ENCODE data around the gene SPRN.
"Not testable (repeated sequence)": the region's sequence is repeated elsewhere in the genome, so short reads cannot be mapped to it uniquely, and the experiment has no call there.

Gene SPRN

DNA sequence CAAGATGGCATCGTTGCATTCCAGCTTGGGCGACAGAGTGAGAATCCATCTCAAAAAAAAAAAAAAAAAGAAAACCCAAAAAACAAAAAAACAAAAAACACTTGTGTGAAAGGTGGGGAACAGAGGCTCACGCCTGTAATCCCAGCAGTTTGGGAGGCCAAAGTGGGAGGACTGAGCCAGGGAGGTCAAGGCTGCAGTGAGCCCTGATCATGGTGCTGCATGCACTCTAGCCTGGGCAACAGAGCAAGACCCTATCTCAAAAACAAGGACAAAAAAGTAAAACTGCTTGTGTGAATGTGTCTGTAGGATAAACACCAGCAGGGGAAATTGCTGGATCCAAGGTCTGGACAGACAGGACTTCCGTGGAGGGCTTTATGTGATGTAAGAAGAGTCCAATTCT, 40.9 kb downstream of the SPRN start:
- DNase-seq, result no peak

DNA sequence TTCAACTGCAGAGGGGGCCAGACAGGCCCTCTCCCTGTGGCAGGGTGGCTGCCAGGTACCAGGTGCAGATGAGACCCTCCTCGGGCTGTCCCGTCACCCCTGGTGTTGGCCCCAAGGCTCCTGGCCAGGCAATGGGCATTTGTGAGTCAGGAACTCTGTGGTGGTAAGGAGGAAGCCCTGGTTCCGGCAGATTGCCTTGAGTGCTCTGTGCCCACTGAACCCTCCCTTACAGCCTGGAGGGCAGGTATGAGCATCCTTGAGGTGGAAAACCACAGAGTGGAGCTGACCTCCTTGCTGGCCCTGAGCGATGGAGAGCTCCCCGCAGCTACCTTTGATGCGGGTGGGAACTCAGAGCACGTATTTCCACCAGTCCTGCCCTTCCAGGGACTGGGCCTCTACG, 43.4 kb downstream of the SPRN start:
- no peak for DNase-seq

DNA sequence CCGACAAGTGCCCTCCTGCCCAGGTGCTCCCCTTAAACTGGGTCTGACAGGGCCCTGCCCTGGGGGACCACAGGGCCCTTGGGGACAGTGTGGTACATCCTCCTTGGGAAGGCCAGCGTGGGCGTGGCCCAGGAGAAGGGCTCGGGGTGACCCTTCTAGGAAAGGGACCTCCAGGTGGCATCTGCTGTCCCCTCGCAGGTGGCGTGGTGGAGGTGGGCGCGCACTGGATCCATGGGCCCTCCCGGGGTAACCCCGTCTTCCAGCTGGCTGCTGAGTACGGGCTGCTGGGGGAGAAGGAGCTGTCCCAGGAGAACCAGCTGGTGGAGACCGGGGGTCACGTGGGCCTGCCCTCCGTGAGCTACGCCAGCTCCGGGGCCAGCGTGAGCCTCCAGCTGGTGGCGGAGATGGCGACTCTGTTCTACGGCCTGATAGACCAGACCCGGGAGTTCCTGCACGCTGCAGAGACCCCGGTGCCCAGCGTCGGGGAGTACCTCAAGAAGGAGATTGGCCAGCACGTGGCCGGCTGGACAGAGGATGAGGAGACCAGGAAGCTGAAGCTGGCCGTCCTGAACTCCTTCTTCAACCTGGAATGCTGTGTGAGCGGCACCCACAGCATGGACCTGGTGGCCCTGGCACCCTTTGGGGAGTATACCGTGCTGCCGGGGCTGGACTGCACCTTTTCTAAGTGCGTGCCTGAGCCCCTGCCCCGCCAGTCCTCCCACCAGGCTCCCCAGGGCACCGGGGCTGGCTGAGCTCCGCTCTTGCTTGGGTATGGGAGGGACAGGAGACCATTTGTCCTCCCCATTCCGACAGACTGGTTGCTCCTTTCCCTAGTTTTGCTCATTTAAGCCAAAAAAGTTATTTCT, 44.4 kb downstream of the SPRN start:
- no peak for DNase-seq

DNA sequence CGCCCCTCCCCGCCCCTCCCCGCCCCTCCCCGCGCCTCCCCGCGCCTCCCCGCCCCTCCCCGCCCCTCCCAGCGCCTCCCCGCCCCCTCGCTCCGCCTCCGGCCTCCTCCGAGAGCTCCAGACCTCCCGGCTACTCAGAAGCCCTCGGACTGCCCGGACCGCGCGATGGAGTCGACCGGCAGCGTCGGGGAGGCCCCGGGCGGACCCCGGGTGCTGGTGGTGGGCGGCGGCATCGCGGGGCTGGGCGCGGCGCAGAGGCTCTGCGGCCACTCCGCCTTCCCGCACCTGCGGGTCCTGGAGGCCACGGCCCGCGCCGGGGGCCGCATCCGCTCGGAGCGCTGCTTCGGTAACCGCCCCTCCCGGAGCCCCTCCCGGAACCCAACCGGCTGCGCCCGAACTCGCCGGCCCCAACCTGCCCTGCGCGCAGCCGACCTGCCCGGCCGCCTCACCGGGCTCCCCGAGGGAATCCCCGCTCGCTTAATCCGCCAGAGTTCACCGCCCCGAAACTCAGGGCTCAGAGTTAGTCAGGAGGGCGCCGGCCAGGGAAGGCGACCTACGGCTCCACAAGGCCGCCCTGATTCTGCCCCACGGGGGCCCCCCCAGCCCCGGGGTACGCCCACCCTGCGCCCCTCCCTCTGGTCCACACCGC, 45.1 kb downstream of the SPRN start, which contains the start of gene PAOX:
Gene PAOX (plus strand): TSS at position 111 of the 649 bp plus-strand sequence. CDS start 55 bp downstream, at position 166.
- no peak for DNase-seq

DNA sequence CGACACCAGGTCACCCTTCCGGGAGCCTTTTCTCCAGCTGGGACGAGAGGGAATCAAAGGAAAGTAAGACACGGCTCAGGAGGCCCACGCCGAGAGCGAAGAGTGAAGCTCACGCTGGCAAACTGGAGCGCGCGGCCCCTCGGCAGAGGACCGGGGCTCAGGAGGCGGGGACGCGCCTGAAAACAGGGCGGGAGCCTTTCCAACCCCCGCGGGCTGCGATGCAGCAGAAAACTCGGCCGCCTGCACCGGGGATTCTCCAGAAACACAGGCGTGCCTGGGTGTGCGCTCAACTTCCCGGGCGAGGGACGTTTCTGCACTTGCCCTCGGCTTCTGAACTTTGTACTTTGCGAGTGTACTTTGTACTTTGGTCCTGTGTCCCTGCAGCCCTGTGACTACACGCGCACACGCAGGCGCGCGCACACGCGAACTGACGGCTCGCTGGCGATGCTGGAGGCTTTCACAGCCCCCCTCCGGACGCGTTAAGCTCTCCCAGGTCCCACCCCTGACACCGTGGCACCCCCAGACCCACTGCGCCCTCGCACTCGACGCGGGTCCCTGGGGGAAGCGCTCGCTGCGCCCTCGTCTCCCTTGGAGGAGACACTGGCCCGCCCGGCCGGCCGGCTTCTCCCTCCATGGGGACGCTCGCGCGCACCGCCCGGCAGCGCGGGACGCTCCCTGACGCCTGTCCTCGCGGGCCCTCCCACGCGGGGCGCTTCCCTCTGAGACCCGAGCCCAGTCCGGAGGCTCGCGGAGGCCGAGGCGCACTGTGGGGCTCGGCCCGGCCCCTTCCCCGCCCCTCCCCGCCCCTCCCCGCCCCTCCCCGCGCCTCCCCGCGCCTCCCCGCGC, 46.0 kb downstream of the SPRN start:
- no peak for DNase-seq

DNA sequence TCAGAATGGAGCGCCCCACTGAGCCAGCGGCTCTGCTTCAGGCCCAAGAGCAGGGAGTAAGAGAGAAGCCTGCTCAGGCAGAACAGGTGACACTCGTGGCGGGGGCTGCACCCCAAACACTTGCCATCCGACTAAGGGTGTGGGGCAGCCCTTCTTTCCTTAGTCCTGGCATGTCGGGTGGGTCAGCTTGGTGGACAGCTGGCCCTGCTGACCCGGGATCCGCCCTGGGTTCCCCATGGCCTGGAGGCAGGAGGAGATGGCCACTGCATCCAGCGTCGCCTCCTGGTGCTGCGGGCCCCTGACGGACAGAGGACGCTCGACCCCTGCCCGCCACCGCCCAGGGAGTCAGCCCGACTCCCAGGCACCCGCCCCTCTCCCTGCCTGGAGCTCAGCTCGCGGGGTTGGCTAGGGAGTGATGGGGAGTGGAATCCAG, 46.6 kb downstream of the SPRN start:
- DNase-seq, result no peak

DNA sequence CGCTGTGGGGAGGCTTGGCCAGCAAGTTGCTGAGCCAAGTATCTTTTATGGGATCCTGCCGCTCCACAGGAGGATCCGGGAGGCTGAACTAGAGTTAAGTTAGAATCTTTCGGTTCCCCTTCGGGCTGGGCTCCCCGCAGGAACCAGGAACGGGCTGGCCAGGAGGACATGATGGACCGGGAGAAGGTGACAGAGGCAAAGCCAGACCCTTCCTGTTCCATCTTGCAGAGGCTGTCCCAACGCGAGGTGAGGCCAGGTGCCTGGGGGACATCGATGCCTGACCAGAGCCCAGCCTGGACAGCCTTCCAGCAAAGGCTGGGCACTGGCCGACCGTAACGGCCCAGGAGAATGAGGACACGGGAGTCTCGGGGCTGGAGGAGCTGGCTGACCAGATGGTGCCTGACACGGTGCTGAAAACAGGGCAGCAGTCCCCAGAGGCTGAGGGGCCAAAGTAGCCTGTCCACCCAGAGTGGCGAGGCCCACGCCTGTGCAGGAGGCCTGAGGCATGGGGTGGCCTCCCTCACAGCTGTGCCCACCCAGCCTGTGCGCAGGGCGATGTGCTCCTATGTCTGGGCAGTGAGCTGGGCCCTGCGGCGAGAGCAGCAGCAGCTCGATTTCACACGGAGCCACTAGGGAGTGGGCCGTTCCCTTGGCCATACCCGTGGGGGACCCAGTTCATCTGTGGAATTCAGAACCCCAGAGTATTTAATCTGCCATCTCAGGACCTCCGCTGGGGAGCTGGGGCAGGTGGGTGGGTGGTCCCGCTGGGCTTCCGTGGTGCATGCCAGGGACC, 47.2 kb downstream of the SPRN start:
- no peak for DNase-seq

DNA sequence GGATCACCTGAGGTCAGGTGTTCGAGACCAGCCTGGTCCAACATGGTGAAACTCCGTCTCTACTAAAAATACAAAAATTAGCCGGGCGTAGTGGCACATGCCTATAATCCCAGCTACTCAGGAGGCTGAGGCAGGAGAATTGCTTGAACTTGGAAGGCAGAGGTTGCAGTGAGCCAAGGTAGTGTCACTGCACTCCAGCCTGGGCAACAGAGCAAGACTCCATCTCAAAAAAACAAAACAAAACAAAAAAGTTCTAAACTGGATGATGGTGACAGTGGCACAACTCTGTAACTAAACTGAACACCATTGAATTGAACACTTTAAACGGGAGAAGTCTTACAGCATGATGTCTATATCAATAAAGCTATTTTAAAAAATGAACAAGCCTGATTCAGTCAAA, 48.2 kb downstream of the SPRN start:
- DNase-seq, result not testable (repeated sequence)

DNA sequence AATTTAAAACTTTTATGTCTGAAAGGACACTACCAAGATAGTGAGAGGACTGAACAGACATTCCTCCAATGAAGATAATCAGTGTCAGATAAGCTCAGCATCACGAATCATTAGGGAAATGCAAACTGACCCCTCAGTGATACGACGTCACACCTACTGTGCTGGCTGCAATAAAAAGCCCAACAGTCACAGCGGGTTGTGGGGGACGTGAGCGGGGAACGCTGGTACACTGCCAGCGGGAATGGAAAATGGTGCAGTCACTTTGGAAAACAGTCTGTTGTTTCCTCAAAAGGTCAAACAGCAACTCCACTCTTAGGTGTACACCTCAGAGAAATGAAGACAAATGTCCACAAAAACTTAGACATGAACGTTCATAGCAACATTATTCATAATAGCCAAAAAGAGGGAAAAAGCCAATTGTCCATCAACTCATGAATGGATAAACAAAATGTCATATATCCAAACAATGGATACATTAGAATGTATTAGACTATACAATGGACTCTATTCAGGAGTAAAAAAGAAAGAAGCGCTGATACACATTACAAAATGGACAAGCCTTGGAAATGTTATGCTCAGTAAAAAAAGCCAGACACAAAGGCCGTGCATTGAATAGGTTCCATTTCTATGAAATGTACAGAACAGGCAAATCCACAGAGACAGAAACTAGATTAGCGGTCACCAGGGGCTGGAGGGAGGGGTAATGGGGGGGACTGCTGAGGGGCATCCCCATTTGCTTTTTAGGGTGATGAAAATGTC, 48.9 kb downstream of the SPRN start:
- no peak for DNase-seq

DNA sequence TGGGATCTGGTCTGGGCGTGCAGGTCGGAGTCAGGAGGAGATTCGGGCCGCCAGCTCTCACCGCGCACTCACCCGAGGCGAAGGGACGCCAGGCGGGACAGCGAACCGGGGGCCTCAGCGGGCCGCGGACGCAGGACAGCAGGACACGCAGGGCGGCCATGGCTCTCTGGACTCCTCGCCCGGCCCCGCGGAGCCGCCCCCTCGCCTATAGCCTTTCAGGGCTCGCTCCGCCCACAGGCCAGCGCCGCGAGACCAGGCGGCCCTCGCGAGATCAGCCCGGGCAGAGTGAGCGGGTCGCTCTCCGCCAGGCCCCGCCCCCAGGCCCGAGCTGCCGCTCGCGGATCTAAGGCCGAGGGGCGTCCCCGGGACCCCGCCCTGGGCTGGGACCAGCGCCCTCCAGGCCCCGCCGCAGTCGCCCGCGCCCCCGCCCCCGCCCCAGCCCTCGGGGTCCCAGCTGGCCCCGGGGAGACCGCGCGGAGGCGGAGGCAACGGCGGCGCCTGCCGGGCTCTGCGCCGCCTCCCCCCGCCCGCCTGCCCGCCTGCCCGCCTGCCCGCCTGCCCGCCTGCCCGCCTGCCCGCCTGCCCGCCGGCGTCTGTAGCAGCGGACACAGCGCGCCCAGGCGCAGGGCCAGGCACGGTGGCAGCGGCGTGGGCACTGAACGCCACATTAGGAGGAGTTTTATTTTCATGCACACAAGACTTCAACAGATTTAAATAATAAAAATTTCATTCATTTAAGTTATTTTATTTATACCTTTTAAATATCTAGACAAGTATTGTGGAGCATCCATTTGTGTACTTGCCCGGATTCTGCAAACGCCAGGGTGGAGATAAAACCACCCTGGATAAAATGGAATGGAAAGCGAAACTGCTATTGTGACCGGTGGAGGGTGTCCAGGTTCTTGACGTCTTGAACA, 51.0 kb downstream of the SPRN start, which contains the start of gene ECHS1:
Gene ECHS1 (minus strand): TSS at position 181 of the 917 bp plus-strand sequence. CDS start 21 bp downstream, at position 160.
- DNase-seq, result peak; percentile 71

DNA sequence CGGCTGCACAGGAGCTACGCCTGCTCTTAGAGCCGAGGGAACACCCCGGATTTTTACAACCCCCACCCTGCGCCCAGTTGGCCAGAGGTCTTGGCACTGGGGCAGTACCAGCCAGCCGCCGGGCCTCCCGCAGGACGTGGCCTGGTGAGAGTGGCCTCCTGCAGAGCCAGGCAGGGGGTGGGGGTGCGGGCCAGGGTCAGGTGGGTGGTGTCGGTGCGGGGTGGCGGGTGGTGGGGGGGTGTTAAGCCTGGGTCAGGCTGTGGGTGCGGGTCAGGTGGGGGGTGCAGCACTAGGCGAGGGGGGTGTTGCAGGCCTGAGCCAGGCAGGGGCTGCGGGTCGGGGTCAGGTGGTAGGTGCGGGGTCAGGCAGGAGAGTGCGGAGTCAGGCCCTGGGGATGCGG, 51.9 kb downstream of the SPRN start:
- no peak for DNase-seq

Data from GF-D8 (cell line).